Esophagus muscularis mucosa (tissue), 4 donors: Measurements from ENCODE around the gene SYNJ2. TPM values are rescaled to one million over a fixed set of nuclear protein-coding genes. Genes with fewer than 3 reads are reported as not detected.

ENCODE experiments used
- DNase-seq: peaks from one replicate; pipeline ENCODE4 v3.0.0-alpha.2; 2017; ENCODE audit errors: extremely low spot score
- H3K27ac ChIP-seq, 4 donors: fragments of 200-600 bp; sonication (generic); replicated peaks in 1 of 4; 1 replicate in 3 of 4; 2 replicates in 1 of 4; pipeline ENCODE4 v1.5.1; 2016 to 2019; ENCODE audit warnings: mild to moderate bottlenecking in 1 of 4
- H3K27me3 ChIP-seq, 4 donors: fragments of 200-600 bp; sonication (generic); one replicate each; pipeline versions ENCODE4 v1.5.1 to v1.6.0; 2016 to 2019
- H3K36me3 ChIP-seq, 4 donors: fragments of 200-600 bp; sonication (generic); one replicate each; pipeline ENCODE4 v1.5.1; 2016 to 2019
- H3K4me1 ChIP-seq, 4 donors: fragments of 200-600 bp; sonication (generic); one replicate each; pipeline ENCODE4 v1.5.1; 2016 to 2019
- H3K4me3 ChIP-seq, 4 donors: fragments of 200-600 bp; sonication (generic); 1 replicate in 2 of 4; 2 replicates in 2 of 4; pipeline ENCODE4 v1.5.1; 2016 to 2019; ENCODE audit warnings: mild to moderate bottlenecking in 4 of 4, moderate library complexity in 1 of 4
- H3K9me3 ChIP-seq, 4 donors: fragments of 200-600 bp; sonication (generic); 1 replicate in 3 of 4; 2 replicates in 1 of 4; pipeline ENCODE4 v1.5.1; 2016 to 2019
- EP300 ChIP-seq: sonication (generic); formaldehyde crosslinking; IDR thresholded peaks from one replicate; pipeline ENCODE4 v1.6.1; 2017; ENCODE audit warnings: antibody characterized with exemption
- POLR2A ChIP-seq: fragments of 450-650 bp; IDR thresholded peaks from one replicate; pipeline ENCODE4 v1.6.1; 2017; ENCODE audit warnings: antibody characterized with exemption, moderate library complexity, mild to moderate bottlenecking, low read depth
- POLR2AphosphoS5 ChIP-seq, 2 donors: sonication (generic); formaldehyde crosslinking; IDR thresholded peaks; one replicate each; pipeline ENCODE4 v1.6.1; 2017; ENCODE audit warnings: antibody characterized with exemption in 2 of 2
- WGBS: methylation state at CpG from one replicate; pipeline ENCODE4 v1.1.5; 2018; 5-methylcytosine and 5-hydroxymethylcytosine counted together
- intact Hi-C: fragments of 100-400 bp; cut with DNase I; formaldehyde crosslinking; loops from one replicate; pipeline ENCODE4 v1.15.1; 2023
- total RNA-seq, 4 donors: library from RNA; depleted of rRNA; stranded (reverse); fragments of >200 nt; gene quantifications; one replicate each; pipeline versions ENCODE4 v1.1.0 to v1.2.1, GENCODE V29; 2016
- TF ChIP-seq, protein P1 (sequence below), 3 experiments: fragments of 200-600 bp in 2 of 3; fragments of 450-650 bp in 1 of 3; sonication (generic) in 2 of 3; IDR thresholded peaks; one replicate each; pipeline ENCODE4 v1.5.1; 2017 to 2019; ENCODE audit warnings: antibody characterized with exemption in 3 of 3, mild to moderate bottlenecking in 2 of 3, moderate library complexity in 1 of 3

SYNJ2 gene
- total RNA-seq, 4 donors from 2014 or later: 17.0 to 25.3 (median 25.1) TPM

DNA sequence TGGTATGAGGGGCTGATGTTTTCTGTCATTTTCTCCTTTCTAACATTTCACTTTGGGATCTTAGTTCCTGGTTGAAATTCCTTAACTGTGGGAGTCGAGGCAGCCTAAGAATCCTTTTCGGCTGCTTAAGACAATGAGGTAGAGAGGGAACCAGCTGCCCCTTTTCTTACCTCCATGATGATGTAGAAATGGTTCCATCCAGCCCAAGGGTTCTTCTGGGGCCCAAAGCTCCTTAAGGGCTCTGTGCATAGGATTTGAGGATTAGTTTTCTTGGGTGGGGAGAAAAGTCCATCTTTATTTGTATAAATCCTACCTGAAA lies 33.5 kb downstream of the SYNJ2 start:
- H3K27ac ChIP-seq: no peak overlapping the region
- H3K9me3 ChIP-seq: no peaks in the 10 kb centered on the region
- TF ChIP-seq EP300: no peak
- TF ChIP-seq POLR2A: no peak
- TF ChIP-seq, protein P1, sequence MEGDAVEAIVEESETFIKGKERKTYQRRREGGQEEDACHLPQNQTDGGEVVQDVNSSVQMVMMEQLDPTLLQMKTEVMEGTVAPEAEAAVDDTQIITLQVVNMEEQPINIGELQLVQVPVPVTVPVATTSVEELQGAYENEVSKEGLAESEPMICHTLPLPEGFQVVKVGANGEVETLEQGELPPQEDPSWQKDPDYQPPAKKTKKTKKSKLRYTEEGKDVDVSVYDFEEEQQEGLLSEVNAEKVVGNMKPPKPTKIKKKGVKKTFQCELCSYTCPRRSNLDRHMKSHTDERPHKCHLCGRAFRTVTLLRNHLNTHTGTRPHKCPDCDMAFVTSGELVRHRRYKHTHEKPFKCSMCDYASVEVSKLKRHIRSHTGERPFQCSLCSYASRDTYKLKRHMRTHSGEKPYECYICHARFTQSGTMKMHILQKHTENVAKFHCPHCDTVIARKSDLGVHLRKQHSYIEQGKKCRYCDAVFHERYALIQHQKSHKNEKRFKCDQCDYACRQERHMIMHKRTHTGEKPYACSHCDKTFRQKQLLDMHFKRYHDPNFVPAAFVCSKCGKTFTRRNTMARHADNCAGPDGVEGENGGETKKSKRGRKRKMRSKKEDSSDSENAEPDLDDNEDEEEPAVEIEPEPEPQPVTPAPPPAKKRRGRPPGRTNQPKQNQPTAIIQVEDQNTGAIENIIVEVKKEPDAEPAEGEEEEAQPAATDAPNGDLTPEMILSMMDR (IDR thresholded peaks at IDR 0.05): no peak
- no peak for TF ChIP-seq POLR2AphosphoS5 (IDR thresholded peaks at IDR 0.05)
- DNase-seq: no peak
- intact Hi-C loops: no loop called here
- peaks cover 0 to 2% (median 0%) of the 10 kb centered on the region in 4 donors for H3K36me3 ChIP-seq
- H3K27me3 ChIP-seq: no peaks in the 10 kb centered on the region
- H3K4me3 ChIP-seq: no peak overlapping the region
- H3K4me1 ChIP-seq: peaks cover 26 to 33% (median 29%) of the 10 kb centered on the region in 4 donors
- 88% methylated on average over 2 of the region's 2 CpGs for WGBS

DNA sequence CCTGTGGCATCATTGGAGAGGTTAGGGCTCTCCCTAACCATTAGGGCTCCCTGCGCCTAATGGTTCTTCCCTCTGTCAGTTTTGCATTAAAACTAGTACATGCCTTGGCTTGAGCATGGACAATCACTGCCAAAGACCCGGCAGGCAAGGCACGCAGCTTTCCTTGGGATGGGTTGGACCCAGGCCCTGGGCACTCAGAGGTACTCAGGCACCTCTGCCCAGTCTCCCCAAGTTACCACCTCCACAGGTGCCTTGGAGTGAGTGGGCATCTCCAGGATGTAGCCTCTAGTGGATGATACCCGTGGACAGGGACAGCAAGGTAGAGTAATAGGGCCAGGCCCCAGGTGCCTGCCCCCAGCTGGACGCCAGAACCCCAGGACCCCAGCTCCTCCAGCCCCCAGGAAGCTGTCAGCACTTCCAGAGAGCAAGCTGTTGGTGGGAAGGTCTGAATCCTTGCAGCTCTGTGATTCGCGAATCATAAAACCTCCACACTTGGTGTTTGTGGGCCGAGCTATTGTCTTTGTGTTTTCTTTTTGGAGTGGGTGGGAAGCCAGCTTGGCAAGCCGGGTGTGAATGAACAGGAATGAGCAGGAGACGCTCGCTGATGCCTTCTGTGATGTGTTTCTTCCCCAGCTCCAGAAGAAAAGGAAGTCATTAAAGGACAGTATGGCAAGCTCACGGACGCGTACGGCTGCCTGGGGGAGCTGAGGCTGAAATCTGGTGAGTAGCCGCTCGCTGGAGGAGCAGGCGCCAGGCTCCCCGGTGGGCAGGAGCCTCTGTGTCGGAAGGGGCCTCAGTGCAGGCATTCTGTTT lies 35.1 kb downstream of the SYNJ2 start:
- H3K27ac ChIP-seq: peak overlapping the region in 2 of 4 donors; percentile 11 to 85
- peaks cover 0 to 8% (median 0%) of the 10 kb centered on the region in 4 donors for H3K36me3 ChIP-seq
- 90% methylated on average over 19 of the region's 20 CpGs for WGBS
- DNase-seq: no peak
- H3K4me1 ChIP-seq: peaks cover 22 to 42% (median 27%) of the 10 kb centered on the region in 4 donors
- no peak overlapping the region for H3K4me3 ChIP-seq
- intact Hi-C loops: no loop called here
- no peaks in the 10 kb centered on the region for H3K9me3 ChIP-seq
- TF ChIP-seq, protein P1 (IDR thresholded peaks at IDR 0.05): no peak
- no peak for TF ChIP-seq POLR2AphosphoS5 (IDR thresholded peaks at IDR 0.05)
- H3K27me3 ChIP-seq: no peaks in the 10 kb centered on the region

DNA sequence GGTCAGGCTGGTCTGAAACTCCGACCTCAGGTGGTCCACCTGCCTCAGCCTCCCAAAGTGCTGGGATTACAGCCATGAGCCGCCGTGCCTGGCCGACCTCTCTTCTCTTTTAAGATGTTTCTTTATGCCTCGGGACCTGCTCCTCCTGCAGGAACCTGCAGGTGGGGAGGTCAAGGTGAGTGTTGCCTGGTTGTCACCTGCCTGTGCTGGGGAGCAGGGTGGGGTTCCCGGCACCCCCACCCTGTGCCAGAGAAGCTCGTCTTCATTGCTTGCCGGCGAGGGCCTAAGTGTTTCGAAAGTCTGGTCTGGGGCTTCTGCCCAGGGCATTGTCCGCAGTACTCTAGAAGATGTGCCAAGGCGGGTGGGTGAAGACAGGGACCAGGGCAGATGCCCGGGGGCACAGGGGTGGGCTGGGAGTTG lies 36.0 kb downstream of the SYNJ2 start:
- 90% methylated on average over 12 of the region's 13 CpGs for WGBS
- H3K27ac ChIP-seq: peak overlapping the region; percentile 77 to 85 (median 80)
- peaks cover 22 to 42% (median 27%) of the 10 kb centered on the region in 4 donors for H3K4me1 ChIP-seq
- no peak overlapping the region for H3K4me3 ChIP-seq
- no peaks in the 10 kb centered on the region for H3K27me3 ChIP-seq
- intact Hi-C loops: no loop called here
- no peak for TF ChIP-seq POLR2A
- TF ChIP-seq POLR2AphosphoS5 (IDR thresholded peaks at IDR 0.05): no peak
- TF ChIP-seq, protein P1 (IDR thresholded peaks at IDR 0.05): no peak
- TF ChIP-seq EP300: no peak
- H3K9me3 ChIP-seq: no peaks in the 10 kb centered on the region
- DNase-seq: no peak
- peaks cover 0 to 8% (median 0%) of the 10 kb centered on the region in 4 donors for H3K36me3 ChIP-seq

DNA sequence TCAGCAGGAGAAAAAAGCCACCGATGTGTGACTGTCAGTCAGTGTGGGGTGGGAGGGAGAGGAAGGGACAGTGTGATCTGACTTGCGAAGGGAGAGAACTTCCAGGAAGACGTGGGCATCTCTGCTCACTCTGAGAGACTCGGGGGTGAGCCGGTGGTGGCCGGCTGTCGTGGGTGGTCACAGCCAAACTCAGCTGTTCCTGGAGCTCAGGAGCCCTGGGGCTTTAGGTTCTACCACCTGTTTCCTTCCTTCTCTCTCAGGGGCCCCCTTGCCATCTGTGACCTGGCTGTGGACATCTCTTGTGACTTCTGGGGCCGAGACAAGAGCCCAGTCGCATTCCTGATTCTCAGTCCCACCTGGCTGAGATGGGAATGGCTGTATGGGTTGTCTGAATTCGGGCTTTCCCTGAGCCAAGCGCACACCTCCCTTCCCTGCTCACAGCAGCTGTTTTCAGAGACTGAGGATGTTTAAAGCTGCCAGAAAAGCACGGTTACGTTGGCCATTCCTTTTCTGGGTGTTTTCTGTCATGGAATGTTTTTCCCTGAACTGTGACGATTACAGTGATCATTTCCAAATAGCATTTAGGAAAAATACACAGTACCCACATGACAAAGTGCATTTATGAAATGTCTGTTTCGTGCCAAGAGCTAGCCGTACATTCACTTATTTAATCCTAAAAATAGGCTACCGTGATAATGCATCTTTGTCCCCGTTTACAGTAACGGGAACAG lies 36.5 kb downstream of the SYNJ2 start:
- intact Hi-C loops: no loop called here
- Histone ChIP-seq H3K36me3 (peaks cover 0 to 8% (median 0%) of the 10 kb centered on the region in 4 donors), H3K27me3 (no peaks in the 10 kb centered on the region), H3K9me3 (no peaks in the 10 kb centered on the region), H3K4me1 (peaks cover 22 to 42% (median 27%) of the 10 kb centered on the region in 4 donors), H3K4me3 (no peak overlapping the region), H3K27ac (peak overlapping the region; percentile 77 to 85 (median 80))
- TF ChIP-seq EP300 (peak; percentile 90), POLR2AphosphoS5 (IDR thresholded peaks at IDR 0.05) (peak; percentile 82 to 84), POLR2A (no peak)
- TF ChIP-seq, protein P1 (IDR thresholded peaks at IDR 0.05): no peak
- 56% methylated on average over 17 of the region's 19 CpGs for WGBS
- no peak for DNase-seq
